Measurements from ENCODE around the gene AGPAT2.

AGPAT2 gene

GRCh38 chr9:136626066-136626725, 61.1 kb downstream of the AGPAT2 start:
- ATAC-seq, result no peak
- TF ChIP-seq ZC3H10 (CRISPR knock-in tag; IDR thresholded peaks at IDR 0.05) (no peak), ZNF8 (CRISPR knock-in tag; IDR thresholded peaks at IDR 0.05) (no peak), GLIS3 (CRISPR knock-in tag; IDR thresholded peaks at IDR 0.05) (no peak), TOX (CRISPR knock-in tag; IDR thresholded peaks at IDR 0.05; ENCODE audit: borderline replicate concordance) (no peak), ZFP30 (CRISPR knock-in tag; IDR thresholded peaks at IDR 0.05) (no peak), SNAI2 (CRISPR knock-in tag; IDR thresholded peaks at IDR 0.05) (no peak), ARNTL (CRISPR knock-in tag; IDR thresholded peaks at IDR 0.05; ENCODE audit: borderline replicate concordance, low read depth) (no peak), CSDC2 (CRISPR knock-in tag; IDR thresholded peaks at IDR 0.05) (no peak), CSRNP3 (CRISPR knock-in tag; IDR thresholded peaks at IDR 0.05) (no peak)

GRCh38 chr9:136625101-136626065, 61.9 kb downstream of the AGPAT2 start:
- TF ChIP-seq TCF4 (CRISPR knock-in tag; IDR thresholded peaks at IDR 0.05; ENCODE audit: borderline replicate concordance), result no peak
- no peak for TF ChIP-seq ZNF565 (CRISPR knock-in tag; conservative IDR thresholded peaks at IDR 0.05; ENCODE audit: low read depth)
- ATAC-seq, result peak; percentile 74

GRCh38 chr9:136624184-136624951, 62.9 kb downstream of the AGPAT2 start:
- TF ChIP-seq CSRNP3 (CRISPR knock-in tag; IDR thresholded peaks at IDR 0.05), result no peak
- no peak for TF ChIP-seq CREB5 (CRISPR knock-in tag; IDR thresholded peaks at IDR 0.05; ENCODE audit: low read depth)
- TF ChIP-seq ZC3H10 (CRISPR knock-in tag; IDR thresholded peaks at IDR 0.05), result no peak
- TF ChIP-seq PATZ1 (CRISPR knock-in tag; IDR thresholded peaks at IDR 0.05; ENCODE audit: borderline replicate concordance), result no peak
- TF ChIP-seq CSDC2 (CRISPR knock-in tag; IDR thresholded peaks at IDR 0.05), result no peak
- no peak for ATAC-seq

GRCh38 chr9:136623842-136624183, 63.4 kb downstream of the AGPAT2 start:
- TF ChIP-seq ZFP3 (CRISPR knock-in tag; IDR thresholded peaks at IDR 0.05) (no peak), RARB (CRISPR knock-in tag; IDR thresholded peaks at IDR 0.05) (no peak), ZNF70 (CRISPR knock-in tag; IDR thresholded peaks at IDR 0.05) (no peak), ZNF8 (CRISPR knock-in tag; IDR thresholded peaks at IDR 0.05) (no peak), BACH2 (CRISPR knock-in tag; IDR thresholded peaks at IDR 0.05; ENCODE audit: borderline replicate concordance) (no peak), CREB5 (CRISPR knock-in tag; IDR thresholded peaks at IDR 0.05; ENCODE audit: low read depth) (no peak), POU6F1 (CRISPR knock-in tag; IDR thresholded peaks at IDR 0.05; ENCODE audit: borderline replicate concordance, low read depth) (no peak), OSR1 (CRISPR knock-in tag; IDR thresholded peaks at IDR 0.05) (no peak), PATZ1 (CRISPR knock-in tag; IDR thresholded peaks at IDR 0.05; ENCODE audit: borderline replicate concordance) (no peak), GLIS3 (CRISPR knock-in tag; IDR thresholded peaks at IDR 0.05) (no peak), TCF4 (CRISPR knock-in tag; IDR thresholded peaks at IDR 0.05; ENCODE audit: borderline replicate concordance) (no peak)
- ATAC-seq, result no peak

All from SK-N-SH treated with all-trans-retinoic acid at 6 μM for 48 hours (cell line).